Measurements from ENCODE around the gene MPRIP. TPM values are rescaled to one million over a fixed set of nuclear protein-coding genes. Genes with fewer than 3 reads are reported as not detected.
"Not testable (repeated sequence)": the region's sequence is repeated elsewhere in the genome, so short reads cannot be mapped to it uniquely, and the experiment has no call there.

The MPRIP gene
- total and polyA plus RNA-seq, 7 donors = 43.2 to 113 (median 77.4) TPM

DNA sequence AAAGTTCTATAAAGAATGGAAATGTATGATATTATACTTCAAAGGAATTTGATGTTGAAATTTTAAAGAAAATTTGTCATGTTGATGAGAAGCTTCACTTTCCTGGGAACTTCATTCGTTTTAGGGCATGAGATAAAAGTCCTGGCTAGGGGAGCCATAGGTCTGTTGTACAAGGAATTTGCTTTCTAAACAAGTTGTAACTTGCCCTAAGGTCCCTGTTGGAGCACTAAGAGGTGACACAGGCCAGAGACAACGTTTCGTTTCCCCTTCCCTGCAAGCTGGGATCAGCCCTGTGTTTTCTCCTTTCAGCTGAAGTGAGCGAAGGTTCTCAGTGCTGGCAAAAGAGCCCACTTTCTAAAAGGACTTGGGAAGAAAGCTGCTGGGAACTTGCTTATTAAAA lies 147.3 kb downstream of the MPRIP start:
- peaks cover 0 to 50% (median 49%) of the 10 kb centered on the region in 4 donors for H3K4me1 ChIP-seq
- no peaks in the 10 kb centered on the region for H3K9me3 ChIP-seq
- H3K4me3 ChIP-seq = no peak overlapping the region
- H3K36me3 ChIP-seq = peaks cover 0 to 25% (median 0%) of the 10 kb centered on the region in 4 donors
- intact Hi-C loops (cut with DNase I) = no loop called here
- no peaks in the 10 kb centered on the region for H3K27me3 ChIP-seq
- TF ChIP-seq, protein P1, sequence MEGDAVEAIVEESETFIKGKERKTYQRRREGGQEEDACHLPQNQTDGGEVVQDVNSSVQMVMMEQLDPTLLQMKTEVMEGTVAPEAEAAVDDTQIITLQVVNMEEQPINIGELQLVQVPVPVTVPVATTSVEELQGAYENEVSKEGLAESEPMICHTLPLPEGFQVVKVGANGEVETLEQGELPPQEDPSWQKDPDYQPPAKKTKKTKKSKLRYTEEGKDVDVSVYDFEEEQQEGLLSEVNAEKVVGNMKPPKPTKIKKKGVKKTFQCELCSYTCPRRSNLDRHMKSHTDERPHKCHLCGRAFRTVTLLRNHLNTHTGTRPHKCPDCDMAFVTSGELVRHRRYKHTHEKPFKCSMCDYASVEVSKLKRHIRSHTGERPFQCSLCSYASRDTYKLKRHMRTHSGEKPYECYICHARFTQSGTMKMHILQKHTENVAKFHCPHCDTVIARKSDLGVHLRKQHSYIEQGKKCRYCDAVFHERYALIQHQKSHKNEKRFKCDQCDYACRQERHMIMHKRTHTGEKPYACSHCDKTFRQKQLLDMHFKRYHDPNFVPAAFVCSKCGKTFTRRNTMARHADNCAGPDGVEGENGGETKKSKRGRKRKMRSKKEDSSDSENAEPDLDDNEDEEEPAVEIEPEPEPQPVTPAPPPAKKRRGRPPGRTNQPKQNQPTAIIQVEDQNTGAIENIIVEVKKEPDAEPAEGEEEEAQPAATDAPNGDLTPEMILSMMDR (IDR thresholded peaks at IDR 0.05) = no peak
- peak overlapping the region; percentile 76 to 89 (median 83) for H3K27ac ChIP-seq
- 59 to 83% methylated on average over 4 of the region's 4 CpGs for WGBS, 2 donors
- no peak for DNase-seq

- 88% methylated on average over 7 of the region's 7 CpGs for WGBS, 2 donors
- TF ChIP-seq, protein P1 (IDR thresholded peaks at IDR 0.05) = no peak
- no peak for TF ChIP-seq POLR2A (IDR thresholded peaks at IDR 0.05)
- TF ChIP-seq EP300 (IDR thresholded peaks at IDR 0.05) = no peak
- TF ChIP-seq POLR2AphosphoS5 (IDR thresholded peaks at IDR 0.05) = no peak
- Histone ChIP-seq H3K27me3 (no peaks in the 10 kb centered on the region), H3K9me3 (no peaks in the 10 kb centered on the region), H3K4me3 (no peak overlapping the region), H3K36me3 (peaks cover 0 to 18% (median 0%) of the 10 kb centered on the region in 4 donors), H3K4me1 (peaks cover 0 to 50% (median 49%) of the 10 kb centered on the region in 4 donors), H3K27ac (peak overlapping the region; percentile 76 to 89 (median 83))
- intact Hi-C loops (cut with DNase I) = no loop called here
- DNase-seq = no peak
Measured at GRCh38 chr17:17190188-17190587, 147.9 kb downstream of the MPRIP start.

- Histone ChIP-seq H3K27ac (peak overlapping the region; percentile 76 to 89 (median 83)), H3K36me3 (peaks cover 0 to 13% (median 0%) of the 10 kb centered on the region in 4 donors), H3K4me3 (peak overlapping the region in 2 of 4 donors; percentile 2 to 10), H3K27me3 (no peaks in the 10 kb centered on the region), H3K9me3 (no peaks in the 10 kb centered on the region), H3K4me1 (peaks cover 0 to 50% (median 48%) of the 10 kb centered on the region in 4 donors)
- peak; percentile 50 to 78 (median 58) for TF ChIP-seq POLR2AphosphoS5 (IDR thresholded peaks at IDR 0.05)
- TF ChIP-seq EP300 (IDR thresholded peaks at IDR 0.05) = peak in 2 of 4 donors; percentile 19 to 75
- no peak for TF ChIP-seq POLR2A (IDR thresholded peaks at IDR 0.05)
- intact Hi-C loops (cut with DNase I) = no loop called here
- 65 to 79% methylated on average over 11 of the region's 11 CpGs for WGBS, 2 donors
- peak; percentile 81 for DNase-seq
Measured at GRCh38 chr17:17191346-17191792, 149.1 kb downstream of the MPRIP start.

- H3K27ac ChIP-seq = peak overlapping the region; percentile 76 to 89 (median 83)
- 54 to 75% methylated on average over 10 of the region's 10 CpGs for WGBS, 2 donors
- DNase-seq = no peak
- no peak for TF ChIP-seq EP300 (IDR thresholded peaks at IDR 0.05)
- TF ChIP-seq, protein P1 (IDR thresholded peaks at IDR 0.05) = no peak
- peak in 3 of 4 donors; percentile 30 to 44 (median 41) for TF ChIP-seq POLR2AphosphoS5 (IDR thresholded peaks at IDR 0.05)
- intact Hi-C loops (cut with DNase I) = no loop called here
- H3K4me1 ChIP-seq = peaks cover 0 to 46% (median 44%) of the 10 kb centered on the region in 4 donors
- H3K9me3 ChIP-seq = no peaks in the 10 kb centered on the region
- no peaks in the 10 kb centered on the region for H3K27me3 ChIP-seq
- H3K36me3 ChIP-seq = peaks cover 0 to 11% (median 0%) of the 10 kb centered on the region in 4 donors
- peak overlapping the region in 2 of 4 donors; percentile 2 to 10 for H3K4me3 ChIP-seq
Measured at GRCh38 chr17:17191961-17192381, 149.7 kb downstream of the MPRIP start.

DNA sequence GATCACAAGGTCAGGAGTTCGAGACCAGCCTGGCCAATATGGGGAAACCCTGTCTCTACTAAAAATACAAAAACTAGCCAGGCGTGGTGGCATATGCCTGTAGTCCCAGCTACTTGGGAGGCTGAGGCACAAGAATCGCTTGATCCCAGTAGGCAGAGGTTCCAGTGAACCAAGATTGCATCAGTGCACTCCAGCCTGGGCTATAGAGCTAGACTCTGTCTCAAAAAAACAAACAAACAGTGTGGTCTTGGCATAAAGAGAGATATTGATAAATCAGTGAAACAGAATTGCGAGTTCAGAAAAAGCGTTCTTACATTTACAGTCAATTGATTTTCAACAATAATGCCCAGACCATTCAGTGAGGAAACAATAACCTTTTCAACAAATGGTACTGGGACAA lies 153.2 kb downstream of the MPRIP start:
- H3K4me3 ChIP-seq; intact Hi-C loops (cut with DNase I); H3K36me3 ChIP-seq; H3K27ac ChIP-seq; DNase-seq; H3K9me3 ChIP-seq; H3K27me3 ChIP-seq: not testable (repeated sequence)
- WGBS, 2 donors = 93 to 95% methylated on average over 5 of the region's 5 CpGs
- peaks cover 0 to 53% (median 47%) of the 10 kb centered on the region in 4 donors for H3K4me1 ChIP-seq

DNA sequence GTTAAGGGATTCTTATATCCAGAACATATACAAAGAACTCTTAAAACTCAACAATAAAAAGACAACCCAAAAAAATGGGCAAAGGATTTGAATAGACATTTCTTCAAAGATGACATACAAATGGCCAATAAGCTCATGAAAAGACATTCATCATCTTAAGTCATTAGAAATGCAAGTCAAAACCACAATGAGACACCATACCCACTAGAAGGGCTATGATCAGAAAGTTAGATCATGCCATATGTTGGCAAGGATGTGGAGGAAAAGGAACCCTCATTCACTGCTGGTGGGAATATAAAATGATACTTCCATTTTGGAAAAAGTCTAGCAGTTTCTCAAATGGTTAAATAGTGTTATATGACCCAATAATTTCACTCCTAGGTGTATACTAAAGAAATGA lies 154.5 kb downstream of the MPRIP start:
- intact Hi-C loops (cut with DNase I) = no loop called here
- Histone ChIP-seq H3K4me1 (peaks cover 0 to 53% (median 47%) of the 10 kb centered on the region in 4 donors), H3K36me3 (no peaks in the 10 kb centered on the region), H3K27me3 (no peaks in the 10 kb centered on the region), H3K4me3 (no peak overlapping the region), H3K9me3 (no peaks in the 10 kb centered on the region), H3K27ac (no peak overlapping the region)
- TF ChIP-seq POLR2A (IDR thresholded peaks at IDR 0.05) (no peak), EP300 (IDR thresholded peaks at IDR 0.05) (no peak), POLR2AphosphoS5 (IDR thresholded peaks at IDR 0.05) (no peak)
- TF ChIP-seq, protein P1 (IDR thresholded peaks at IDR 0.05) = no peak
- DNase-seq = no peak

Measured in sigmoid colon (tissue), 7 donors.